ENCODE data around the gene PLXNB1. TPM values are rescaled to one million over a fixed set of nuclear protein-coding genes. Genes with fewer than 3 reads are reported as not detected.

The PLXNB1 gene
- total RNA-seq, 1 experiment from 2014 or later: 35.6 TPM

- ChIA-PET POLR2A (interaction anchor here (1.5 kb wide), 1 partner anchor 20 kb away, joined by 5 read pairs; the partner anchor contains the start of gene ATRIP), RAD21 (ENCODE audit: low non-redundant PET in 1 of 2, low total read pairs in 2 of 2, uncharacterized antibody in 2 of 2, unreplicated experiment in 2 of 2) (no interaction called here), CTCF (interaction anchor here (3.3 kb wide), 1 partner anchor 83 kb away, joined by 19 read pairs; no protein-coding TSS in a partner anchor)
- intact Hi-C loops (cut with micrococcal nuclease): no loop called here
- DNase-seq (ENCODE audit: low read depth, low spot score): no peak
- no peak overlapping the region for H2AFZ ChIP-seq (ENCODE audit: low read depth, low read length, poor library complexity, severe bottlenecking)
- peaks cover 0 to 16% of the 10 kb centered on the region in 2 experiments; a peak in 1 of 4 replicates for H3K36me3 ChIP-seq (ENCODE audit: control insufficient read depth in 1 of 2, insufficient read depth in 2 of 2, low read length in 2 of 2)
- H3K9me3 ChIP-seq (ENCODE audit: control insufficient read depth in 1 of 2, insufficient read depth in 1 of 2, low read depth in 1 of 2, low read length in 2 of 2): no peaks in the 10 kb centered on the region
- peak overlapping the region; percentile 98 for H3K27ac ChIP-seq (ENCODE audit: low read depth, low read length)
- H3K4me2 ChIP-seq (ENCODE audit: low read length): peak overlapping the region; percentile 92
- no peaks in the 10 kb centered on the region for H4K20me1 ChIP-seq (ENCODE audit: insufficient read depth)
- peak overlapping the region; percentile 56 to 60 for H3K4me3 ChIP-seq (replicated peaks in 1 of 2; ENCODE audit: low read depth in 1 of 2, low read length in 2 of 2)
- H3K79me2 ChIP-seq (ENCODE audit: insufficient read depth, low read length): peaks cover 46% of the 10 kb centered on the region
- no peaks in the 10 kb centered on the region for H3K27me3 ChIP-seq (ENCODE audit: insufficient read depth, low read length)
- no peaks in the 10 kb centered on the region for H3K9me2 ChIP-seq (ENCODE audit: insufficient read depth)
- no peak for TF ChIP-seq CEBPB (IDR thresholded peaks at IDR 0.05; ENCODE audit: low read depth)
- no peak for TF ChIP-seq ATF3 (IDR thresholded peaks at IDR 0.05)
- no peak for TF ChIP-seq MAX (IDR thresholded peaks at IDR 0.05)
- peak; percentile 1; the same call in 1 of the 2 replicates for TF ChIP-seq POLR2AphosphoS5 (IDR thresholded peaks at IDR 0.05; ENCODE audit: low read depth, low read length)
- TF ChIP-seq REST (IDR thresholded peaks at IDR 0.05; ENCODE audit: low read depth): no peak
- no peak for TF ChIP-seq EZH2 (IDR thresholded peaks at IDR 0.05)
- TF ChIP-seq ZFX (IDR thresholded peaks at IDR 0.05): 0 out of 2 replicates have a peak, but pooled peaks have one; percentile 5
- no peak for TF ChIP-seq EZH2phosphoT487 (IDR thresholded peaks at IDR 0.05; ENCODE audit: borderline replicate concordance)
- TF ChIP-seq RAD21 (IDR thresholded peaks at IDR 0.05; ENCODE audit: low read depth): no peak
- no peak for TF ChIP-seq ZNF274 (IDR thresholded peaks at IDR 0.05; ENCODE audit: low read depth, low read length)
- BruUV-seq (replicated peaks): TSS peak; percentile 58
- peak; percentile 21 for ATAC-seq
- H3K4me1 ChIP-seq (ENCODE audit: control insufficient read depth in 1 of 2, insufficient read depth in 2 of 2, low read length in 2 of 2): peaks cover 18 to 35% of the 10 kb centered on the region in 2 experiments
- peak overlapping the region; percentile 82 for H3K9ac ChIP-seq (ENCODE audit: low read length)
Measured at GRCh38 chr3:48466386-48467109, 36.7 kb upstream of the PLXNB1 start.
